NCI-H2107 (cell line): Measurements from ENCODE around the gene SEMA4D.

ENCODE experiments used
- DNase-seq: peaks from one replicate; lab custom pipeline; 2025; lab: John Stamatoyannopoulos, UW

The SEMA4D gene

GRCh38 chr9:89528131-89528530 lies 30.2 kb upstream of the SEMA4D start:
- DNase-seq, result no peak

GRCh38 chr9:89527084-89527483 lies 29.2 kb upstream of the SEMA4D start:
- no peak for DNase-seq

- no peak for DNase-seq
Measured at GRCh38 chr9:89526667-89527066, 28.8 kb upstream of the SEMA4D start.

GRCh38 chr9:89525446-89526374 lies 27.8 kb upstream of the SEMA4D start:
- DNase-seq, result no peak

- DNase-seq, result no peak
Measured at GRCh38 chr9:89524963-89525362, 27.1 kb upstream of the SEMA4D start.

GRCh38 chr9:89523948-89524347 lies 26.0 kb upstream of the SEMA4D start:
- DNase-seq, result no peak

GRCh38 chr9:89522959-89523285 lies 25.0 kb upstream of the SEMA4D start:
- DNase-seq, result no peak

GRCh38 chr9:89522261-89522958 lies 24.5 kb upstream of the SEMA4D start:
- no peak for DNase-seq

- DNase-seq, result no peak
Measured at GRCh38 chr9:89519366-89519805, 21.5 kb upstream of the SEMA4D start.

GRCh38 chr9:89518466-89519365 lies 20.8 kb upstream of the SEMA4D start:
- no peak for DNase-seq

GRCh38 chr9:89515416-89515815 lies 17.5 kb upstream of the SEMA4D start:
- DNase-seq, result no peak

GRCh38 chr9:89514956-89515355 lies 17.0 kb upstream of the SEMA4D start:
- no peak for DNase-seq

GRCh38 chr9:89514337-89514736 lies 16.4 kb upstream of the SEMA4D start:
- DNase-seq, result no peak

GRCh38 chr9:89513837-89514236 lies 15.9 kb upstream of the SEMA4D start:
- no peak for DNase-seq

GRCh38 chr9:89512382-89512781 lies 14.5 kb upstream of the SEMA4D start:
- DNase-seq, result no peak

- DNase-seq, result no peak
Measured at GRCh38 chr9:89508951-89509615, 11.2 kb upstream of the SEMA4D start.

GRCh38 chr9:89505911-89506310 lies 8.0 kb upstream of the SEMA4D start:
- no peak for DNase-seq

- DNase-seq, result no peak
Measured at GRCh38 chr9:89505048-89505447, 7.1 kb upstream of the SEMA4D start.

GRCh38 chr9:89502671-89503070 lies 4.8 kb upstream of the SEMA4D start:
- no peak for DNase-seq

- no peak for DNase-seq
Measured at GRCh38 chr9:89502038-89502601, 4.2 kb upstream of the SEMA4D start.

GRCh38 chr9:89501311-89501898 lies 3.5 kb upstream of the SEMA4D start:
- DNase-seq, result no peak
